ENCODE measurements around the gene ZNF385A.

The ZNF385A gene

GRCh38 chr12:54363618-54364017, 20.9 kb downstream of the ZNF385A start:
- DNase-seq (ENCODE audit: low spot score): no peak
- TF ChIP-seq, protein P1, sequence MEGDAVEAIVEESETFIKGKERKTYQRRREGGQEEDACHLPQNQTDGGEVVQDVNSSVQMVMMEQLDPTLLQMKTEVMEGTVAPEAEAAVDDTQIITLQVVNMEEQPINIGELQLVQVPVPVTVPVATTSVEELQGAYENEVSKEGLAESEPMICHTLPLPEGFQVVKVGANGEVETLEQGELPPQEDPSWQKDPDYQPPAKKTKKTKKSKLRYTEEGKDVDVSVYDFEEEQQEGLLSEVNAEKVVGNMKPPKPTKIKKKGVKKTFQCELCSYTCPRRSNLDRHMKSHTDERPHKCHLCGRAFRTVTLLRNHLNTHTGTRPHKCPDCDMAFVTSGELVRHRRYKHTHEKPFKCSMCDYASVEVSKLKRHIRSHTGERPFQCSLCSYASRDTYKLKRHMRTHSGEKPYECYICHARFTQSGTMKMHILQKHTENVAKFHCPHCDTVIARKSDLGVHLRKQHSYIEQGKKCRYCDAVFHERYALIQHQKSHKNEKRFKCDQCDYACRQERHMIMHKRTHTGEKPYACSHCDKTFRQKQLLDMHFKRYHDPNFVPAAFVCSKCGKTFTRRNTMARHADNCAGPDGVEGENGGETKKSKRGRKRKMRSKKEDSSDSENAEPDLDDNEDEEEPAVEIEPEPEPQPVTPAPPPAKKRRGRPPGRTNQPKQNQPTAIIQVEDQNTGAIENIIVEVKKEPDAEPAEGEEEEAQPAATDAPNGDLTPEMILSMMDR (IDR thresholded peaks at IDR 0.05; ENCODE audit: extremely low read depth, missing control alignments): no peak

DNA sequence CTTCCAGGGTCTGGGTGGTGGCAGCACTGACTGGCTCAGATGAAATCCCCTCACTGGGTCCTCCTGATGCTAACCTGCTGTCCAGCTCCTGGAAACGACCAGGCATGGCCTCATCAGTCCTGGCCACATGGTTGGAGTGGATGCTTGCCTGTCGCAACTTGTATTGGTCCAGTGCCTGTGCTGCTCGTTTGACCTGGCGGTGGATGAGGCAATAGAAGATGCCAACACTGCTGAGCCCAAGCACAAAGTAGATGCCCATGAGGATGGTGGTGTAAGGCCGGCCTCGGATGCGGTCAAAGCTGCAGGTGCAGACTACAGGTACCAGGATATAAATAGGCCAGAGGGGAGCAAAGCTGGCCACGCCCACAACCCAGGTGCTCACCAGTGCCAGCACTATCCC, 21.5 kb downstream of the ZNF385A start:
- no peak for DNase-seq (ENCODE audit: low spot score)

GRCh38 chr12:54360717-54361456, 23.6 kb downstream of the ZNF385A start:
- TF ChIP-seq, protein P1 (IDR thresholded peaks at IDR 0.05; ENCODE audit: extremely low read depth, missing control alignments): peak; percentile 73
- DNase-seq (ENCODE audit: low spot score): peak; percentile 30

More for the DNA sequence above, 21.5 kb downstream of the ZNF385A start:
- TF ChIP-seq, protein P1 (IDR thresholded peaks at IDR 0.05; ENCODE audit: extremely low read depth, missing control alignments): no peak

- TF ChIP-seq, protein P1 (IDR thresholded peaks at IDR 0.05; ENCODE audit: extremely low read depth, missing control alignments): no peak
- DNase-seq (ENCODE audit: low spot score): no peak
These were observed 24.7 kb downstream of the ZNF385A start for GRCh38 chr12:54359762-54360351.

- DNase-seq (ENCODE audit: low spot score): peak; percentile 93
- TF ChIP-seq, protein P1 (IDR thresholded peaks at IDR 0.05; ENCODE audit: extremely low read depth, missing control alignments): no peak
These were observed 25.4 kb downstream of the ZNF385A start for GRCh38 chr12:54358945-54359761.

- TF ChIP-seq, protein P1 (IDR thresholded peaks at IDR 0.05; ENCODE audit: extremely low read depth, missing control alignments): no peak
- peak; percentile 65 for DNase-seq (ENCODE audit: low spot score)
These were observed 26.2 kb downstream of the ZNF385A start for GRCh38 chr12:54358191-54358944.
